H1 (cell line): ENCODE measurements around the gene TUBGCP3. TPM values are rescaled to one million over a fixed set of nuclear protein-coding genes. Genes with fewer than 3 reads are reported as not detected.

ENCODE experiments used
- CBX8 ChIP-seq: fragments of 300-800, 300-1000 bp; sonication (generic); IDR thresholded peaks from 2 replicates; pipeline ENCODE4 v1.7.1; 2016; ENCODE audit warnings: low read depth, low read length, borderline replicate concordance
- SIN3A ChIP-seq, 2 experiments: IDR thresholded peaks in 1 of 2; conservative IDR thresholded peaks in 1 of 2; 2 replicates each; pipeline ENCODE4 v1.6.1; 2011 to 2012; ENCODE audit warnings: low read length in 2 of 2, improper control_type of control experiment in 1 of 2, low read depth in 1 of 2, mild to moderate bottlenecking in 1 of 2
- SIRT6 ChIP-seq: IDR thresholded peaks from one replicate; pipeline ENCODE4 v1.7.1; 2012; ENCODE audit warnings: low read length, inconsistent platforms
- TEAD4 ChIP-seq: IDR thresholded peaks from 2 replicates; pipeline ENCODE4 v1.6.1; 2012; ENCODE audit warnings: low read depth, low read length, inconsistent platforms, mixed read lengths
- polyA plus RNA-seq, 7 experiments: library from polyadenylated mRNA; depleted of rRNA in 3 of 7; stranded (reverse) in 5 of 7; unstranded in 2 of 7; fragments of >200 nt in 5 of 7; fragments of 200-250 nt in 2 of 7; gene quantifications; 1 replicate in 5 of 7; 2 replicates in 1 of 7; 4 replicates in 1 of 7; pipeline versions ENCODE4 v1.2.1 to v1.2.3, GENCODE V29; 2011 to 2013; ENCODE audit warnings: missing spikeins in 2 of 7, mixed read lengths in 2 of 7
- total RNA-seq: library from RNA; stranded (reverse); fragmentation: NEBNext Ultra II Directional; extraction: Animal tissue kit (Norgen Biotek cat#: 25700); gene quantifications from 2 replicates; pipeline ENCODE4 v1.2.1, GENCODE V29; 2021
- TF ChIP-seq, protein P1 (sequence below): IDR thresholded peaks from 2 replicates; pipeline ENCODE4 v1.6.1; 2011; ENCODE audit warnings: low read length, improper control_type of control experiment

TUBGCP3 gene
- total and polyA plus RNA-seq, 2 of the 8 experiments (the other 6 are each of a cell fraction or from before 2014, with no cell fraction given) = 27.0 to 31.7 TPM

DNA sequence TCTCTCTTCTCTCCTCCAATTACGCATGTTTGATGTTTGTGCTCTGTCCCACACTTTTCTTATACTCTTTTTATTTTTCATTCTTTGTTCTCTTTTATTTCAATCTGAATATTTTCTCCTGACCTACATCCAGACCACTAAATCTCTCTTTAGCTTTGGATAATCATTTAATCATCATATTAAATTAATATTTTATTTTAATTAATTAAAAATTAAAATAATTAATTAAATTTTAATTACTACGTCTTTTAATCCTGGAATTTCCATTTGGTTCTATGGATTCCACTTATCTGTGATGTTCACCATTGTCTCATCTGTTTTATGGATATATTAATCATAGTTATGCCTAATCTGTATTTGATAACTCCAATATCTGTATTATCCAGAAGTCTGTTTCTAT is 149.4 kb downstream of the TUBGCP3 start (continued):
- TF ChIP-seq SIN3A (conservative IDR thresholded peaks at IDR 0.05 in 1 of 2, IDR thresholded peaks at IDR 0.05 in 1 of 2; ENCODE audit: low read depth in 1 of 2, low read length in 2 of 2) = no peak
- TF ChIP-seq TEAD4 = no peak
- TF ChIP-seq SIRT6 = no peak
- TF ChIP-seq, protein P1, sequence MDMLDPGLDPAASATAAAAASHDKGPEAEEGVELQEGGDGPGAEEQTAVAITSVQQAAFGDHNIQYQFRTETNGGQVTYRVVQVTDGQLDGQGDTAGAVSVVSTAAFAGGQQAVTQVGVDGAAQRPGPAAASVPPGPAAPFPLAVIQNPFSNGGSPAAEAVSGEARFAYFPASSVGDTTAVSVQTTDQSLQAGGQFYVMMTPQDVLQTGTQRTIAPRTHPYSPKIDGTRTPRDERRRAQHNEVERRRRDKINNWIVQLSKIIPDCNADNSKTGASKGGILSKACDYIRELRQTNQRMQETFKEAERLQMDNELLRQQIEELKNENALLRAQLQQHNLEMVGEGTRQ = no peak
- TF ChIP-seq CBX8 = no peak
